GM18526 (cell line): Measurements from ENCODE around the gene NAA16.

ENCODE experiments used
- POLR2A ChIP-seq: IDR thresholded peaks from 3 replicates; pipeline ENCODE4 v1.6.1; 2011; ENCODE audit not compliant: insufficient read length; ENCODE audit errors: extremely low read depth

NAA16 gene

DNA sequence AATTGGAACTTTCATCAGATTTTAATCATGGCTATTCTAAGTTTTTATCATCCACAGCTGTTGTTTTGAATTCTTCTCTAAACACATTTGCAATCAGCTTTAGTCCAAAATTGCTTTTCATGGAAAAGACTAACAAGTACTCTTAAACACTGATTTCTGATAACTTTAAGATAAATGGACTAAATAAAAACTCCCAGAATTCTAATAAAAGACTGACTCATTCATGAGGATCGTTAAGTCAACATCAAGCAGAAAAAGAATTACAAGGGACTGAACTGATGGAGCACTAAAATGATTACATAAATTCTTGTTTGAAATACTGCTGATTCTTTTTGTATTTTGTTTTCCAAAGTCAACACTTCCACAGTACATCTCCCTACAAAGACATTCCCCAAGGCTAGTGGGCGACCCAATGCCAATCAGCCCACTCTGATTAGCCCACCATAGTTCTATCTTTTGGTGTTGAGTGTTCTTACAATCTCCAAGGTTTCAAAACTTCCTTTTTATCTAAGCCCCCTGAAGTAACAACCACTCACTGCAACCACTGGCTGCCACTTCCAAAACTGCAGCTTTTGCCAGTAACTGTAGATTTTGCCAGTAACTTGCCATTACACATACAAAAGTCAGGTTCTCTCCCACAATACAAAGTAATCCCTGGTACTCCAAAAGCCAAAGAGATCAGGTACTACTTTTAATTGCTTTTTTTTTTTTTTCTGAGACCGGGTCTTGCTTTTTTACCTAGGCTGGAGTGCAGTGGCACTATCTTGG, 14.0 kb upstream of the NAA16 start:
- TF ChIP-seq POLR2A: no peak

DNA sequence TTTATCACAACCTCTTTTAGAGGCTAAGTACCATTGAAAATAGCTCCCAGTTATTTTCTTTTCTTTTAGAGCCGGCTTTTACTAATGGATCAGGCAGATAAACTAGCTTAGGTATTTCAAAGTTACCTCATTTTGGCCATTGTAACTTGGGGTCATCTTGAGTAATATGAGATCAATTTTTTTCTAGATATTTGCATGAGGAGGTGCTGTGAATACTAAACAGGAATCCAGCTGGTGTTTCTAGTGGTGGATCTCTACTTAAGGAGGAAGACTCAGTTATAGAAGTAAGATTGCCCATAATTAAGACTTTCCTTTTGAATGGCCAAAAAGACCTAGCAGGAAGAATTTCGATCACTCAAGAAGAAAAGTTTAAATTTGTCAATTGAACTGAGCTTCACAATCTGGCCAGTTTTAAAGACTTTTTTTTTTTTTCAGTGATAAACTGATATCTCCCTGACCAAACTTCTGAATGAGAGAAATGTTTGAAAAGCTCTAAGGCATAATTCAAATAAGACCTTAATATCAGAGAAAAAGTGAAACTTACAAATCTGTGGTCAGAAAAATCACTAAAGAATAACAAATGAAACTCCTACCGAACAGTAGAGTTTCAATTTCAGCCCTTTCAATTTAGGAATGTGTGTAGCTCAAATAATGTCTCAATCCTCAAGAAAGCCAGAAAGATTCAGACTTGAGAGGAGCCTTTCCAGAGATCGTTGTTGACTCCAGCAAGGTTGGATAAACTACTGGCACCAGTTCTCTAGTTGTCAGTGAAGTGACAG, 11.6 kb upstream of the NAA16 start:
- no peak for TF ChIP-seq POLR2A

- no peak for TF ChIP-seq POLR2A
Observed at GRCh38 chr13:41302743-41303142, 8.3 kb upstream of the NAA16 start.

DNA sequence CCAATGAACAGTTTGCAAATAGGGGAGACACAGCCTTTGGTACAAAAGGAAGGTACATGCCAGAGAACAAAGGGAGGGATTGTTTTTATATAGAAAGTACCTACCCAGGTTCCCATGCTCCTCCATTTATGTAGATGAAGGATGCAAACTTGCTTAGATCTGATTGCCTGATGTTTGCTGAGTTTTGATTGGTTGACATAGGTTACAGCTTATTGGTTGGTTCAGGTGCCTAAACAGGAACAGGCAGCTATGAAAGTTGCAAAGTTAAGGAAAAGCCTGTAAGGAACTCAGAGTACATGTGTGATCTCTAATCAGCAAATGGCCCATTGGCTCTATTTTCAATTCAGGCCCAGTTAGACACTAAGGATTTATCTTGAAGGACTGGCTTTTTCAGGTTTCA, 6.5 kb upstream of the NAA16 start:
- TF ChIP-seq POLR2A: no peak

GRCh38 chr13:41306271-41307145, 4.6 kb upstream of the NAA16 start:
- TF ChIP-seq POLR2A: no peak

DNA sequence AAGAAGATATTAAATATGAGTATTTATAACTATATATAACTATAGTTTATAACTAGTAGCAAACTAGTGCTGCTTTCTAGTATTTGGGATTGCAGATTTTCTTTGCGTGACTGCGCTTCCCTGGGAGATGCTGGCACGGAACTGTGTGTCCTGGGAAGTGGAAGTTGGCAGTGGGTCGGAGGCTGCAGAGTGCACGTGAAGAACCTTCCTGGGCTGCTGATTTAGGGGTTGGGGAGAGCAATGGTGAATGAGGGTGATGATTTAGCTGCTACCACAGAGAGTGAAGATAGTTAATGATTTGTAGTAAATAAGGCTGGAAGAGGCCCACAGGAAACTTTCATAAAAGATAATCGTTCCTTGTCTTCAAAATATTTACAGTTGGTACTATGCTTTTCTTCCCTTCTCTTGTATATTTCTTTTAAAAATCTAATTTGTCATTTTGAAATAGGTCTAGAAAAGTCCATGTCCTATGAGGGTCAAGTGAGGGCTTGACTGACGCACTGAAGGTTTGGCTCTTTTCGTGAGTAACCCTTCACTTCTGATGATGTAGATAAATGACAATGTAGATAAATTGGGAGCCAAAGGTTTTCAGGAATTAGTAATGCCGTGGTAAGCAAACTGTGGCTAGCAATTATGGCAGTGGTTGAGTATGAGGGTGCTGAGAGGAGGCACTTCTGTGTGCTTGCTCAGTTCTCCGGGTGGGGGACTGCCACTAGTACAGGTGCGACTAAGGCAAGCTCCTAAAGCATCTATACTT, 3.0 kb upstream of the NAA16 start:
- TF ChIP-seq POLR2A: no peak

GRCh38 chr13:41311406-41312175, 524 bp downstream of the NAA16 start:
- no peak for TF ChIP-seq POLR2A

- TF ChIP-seq POLR2A: no peak
Observed at GRCh38 chr13:41312176-41312500, 1.1 kb downstream of the NAA16 start.

- TF ChIP-seq POLR2A: no peak
Observed at GRCh38 chr13:41313117-41313516, 2.0 kb downstream of the NAA16 start.

- no peak for TF ChIP-seq POLR2A
Observed at GRCh38 chr13:41313659-41314197, 2.7 kb downstream of the NAA16 start.

GRCh38 chr13:41315443-41316047, 4.5 kb downstream of the NAA16 start:
- no peak for TF ChIP-seq POLR2A

- TF ChIP-seq POLR2A: no peak
Observed at GRCh38 chr13:41317243-41317642, 6.2 kb downstream of the NAA16 start.

DNA sequence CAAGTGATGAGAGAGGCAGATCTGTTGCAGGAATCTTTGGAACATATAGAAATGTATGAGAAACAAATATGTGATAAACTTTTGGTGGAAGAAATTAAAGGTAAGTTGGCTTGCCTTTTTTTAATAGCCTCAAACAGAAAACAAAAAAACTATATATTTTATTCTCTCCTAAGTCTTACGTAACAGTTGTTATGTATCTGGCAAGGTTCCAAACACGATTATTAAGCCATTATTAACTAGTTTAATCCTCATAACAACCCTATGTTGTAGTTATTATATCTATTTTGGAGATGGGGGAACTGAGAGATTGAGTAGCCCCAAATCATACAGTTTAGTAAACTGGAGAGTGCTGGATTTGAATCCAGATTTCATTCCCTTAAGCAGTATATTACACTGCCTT, 14.7 kb downstream of the NAA16 start:
- TF ChIP-seq POLR2A: no peak

- no peak for TF ChIP-seq POLR2A
Observed at GRCh38 chr13:41326661-41327060, 15.6 kb downstream of the NAA16 start.
